OCI-LY7 (cell line): ENCODE data around the gene CTXN2.

ENCODE experiments used
- CTCF ChIP-seq: fragments of 200-600 bp; sonication (generic); conservative IDR thresholded peaks from 2 replicates; pipeline ENCODE4 v1.5.1; 2014; ENCODE audit warnings: mild to moderate bottlenecking, antibody characterized with exemption, low read length, moderate library complexity, mixed read lengths
- EZH2phosphoT487 ChIP-seq: fragments of 200-600 bp; sonication (generic); IDR thresholded peaks from 2 replicates; pipeline ENCODE4 v1.6.1; 2018; ENCODE audit warnings: low read depth, borderline replicate concordance, mild to moderate bottlenecking, mixed run types, antibody characterized with exemption, low read length, moderate library complexity, mixed read lengths

GRCh38 chr15:48202068-48202467 lies 10.6 kb downstream of the CTXN2 start:
- TF ChIP-seq CTCF, result no peak
- TF ChIP-seq EZH2phosphoT487, result no peak
